ENCODE data around the gene C2orf92. TPM values are rescaled to one million over a fixed set of nuclear protein-coding genes. Genes with fewer than 3 reads are reported as not detected.

C2orf92 gene
- total RNA-seq, 2 experiments from 2014 or later, result 4.0 to 5.5 TPM

DNA sequence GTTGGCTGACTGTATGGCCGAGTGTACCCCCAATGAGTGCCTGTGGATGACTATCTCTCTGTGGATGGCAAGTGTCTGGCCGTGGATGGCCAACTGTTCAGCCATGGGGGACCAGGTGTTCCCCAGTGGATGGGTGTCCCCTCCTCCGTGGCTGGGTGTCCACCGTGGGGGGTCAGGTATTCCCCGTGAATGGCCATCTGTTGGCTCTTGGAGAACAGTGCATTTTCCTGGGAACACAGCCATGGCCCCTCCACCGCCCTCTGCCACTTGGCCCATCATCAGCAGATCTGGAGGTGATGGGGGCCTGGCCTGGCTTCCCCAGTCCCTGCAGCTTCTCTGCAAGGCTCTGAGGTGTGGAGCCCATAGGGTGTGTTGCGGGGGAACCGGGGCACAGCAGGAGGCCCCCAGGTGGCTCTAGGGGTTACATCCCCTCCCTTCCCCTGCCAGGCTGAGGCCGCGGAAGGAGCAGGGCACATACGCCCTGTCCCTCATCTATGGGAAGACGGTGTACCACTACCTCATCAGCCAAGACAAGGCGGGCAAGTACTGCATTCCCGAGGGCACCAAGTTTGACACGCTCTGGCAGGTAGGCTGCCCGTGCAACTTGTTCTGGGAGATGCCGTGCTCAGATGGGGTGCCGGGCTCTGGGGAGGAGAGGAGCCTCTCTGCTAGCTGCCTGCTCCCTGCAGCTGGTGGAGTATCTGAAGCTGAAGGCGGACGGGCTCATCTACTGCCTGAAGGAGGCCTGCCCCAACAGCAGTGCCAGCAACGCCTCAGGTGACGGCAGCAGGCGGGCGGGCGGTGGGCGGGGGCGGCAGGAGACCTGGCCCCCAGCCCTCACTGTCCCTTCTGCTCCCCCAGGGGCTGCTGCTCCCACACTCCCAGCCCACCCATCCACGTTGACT, 63.2 kb downstream of the C2orf92 start:
- H3K4me1 Mint-ChIP-seq (ENCODE audit: low read depth), result peaks cover 21% of the 10 kb centered on the region
- H3K27ac Mint-ChIP-seq, result no peak overlapping the region
- ChIA-PET POLR2A (no interaction called here), CTCF (no interaction called here)
- no peak for ATAC-seq
- H3K9me3 Mint-ChIP-seq (ENCODE audit: insufficient read depth), result peaks cover 8% of the 10 kb centered on the region
- DNase-seq, result no peak
- H3K27me3 Mint-ChIP-seq (ENCODE audit: low read depth), result no peaks in the 10 kb centered on the region
- no peak overlapping the region for H3K4me3 Mint-ChIP-seq
- peaks cover 78% of the 10 kb centered on the region for H3K36me3 Mint-ChIP-seq (ENCODE audit: low read depth)

DNA sequence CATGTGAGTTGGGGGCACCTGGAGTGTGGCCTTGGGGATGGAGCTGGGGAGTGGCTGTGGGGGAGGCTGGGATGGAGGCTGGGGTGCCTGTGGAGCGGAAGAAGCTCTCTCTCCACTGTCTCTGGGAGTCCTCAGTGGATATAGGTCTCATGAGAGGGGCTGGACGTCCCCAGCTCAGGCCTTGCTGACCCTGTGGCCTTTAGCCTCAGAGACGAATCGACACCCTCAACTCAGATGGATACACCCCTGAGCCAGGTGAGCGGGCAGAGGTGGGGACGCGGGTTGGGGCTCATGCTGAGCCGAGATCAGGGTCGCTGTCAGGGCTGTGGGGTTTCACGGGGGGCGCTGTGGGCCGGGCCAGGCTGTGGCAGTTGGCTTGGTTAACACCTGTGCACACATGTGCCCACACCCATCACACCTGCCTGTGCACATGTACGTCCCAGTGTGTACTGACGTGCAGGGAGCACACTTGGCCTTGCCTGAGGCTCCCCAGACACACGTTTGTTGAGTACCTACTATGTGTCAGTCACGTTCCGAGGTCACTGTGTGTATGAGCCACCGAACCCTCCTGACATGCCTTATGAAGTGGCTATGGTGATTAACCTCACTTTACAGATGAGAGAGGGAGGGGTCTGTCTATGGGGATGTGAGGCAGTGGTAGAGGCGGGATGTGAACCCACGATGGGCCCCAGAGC, 64.0 kb downstream of the C2orf92 start:
- peaks cover 75% of the 10 kb centered on the region for H3K36me3 Mint-ChIP-seq (ENCODE audit: low read depth)
- no peak for ATAC-seq
- POLR2A ChIA-PET, result no interaction called here

DNA sequence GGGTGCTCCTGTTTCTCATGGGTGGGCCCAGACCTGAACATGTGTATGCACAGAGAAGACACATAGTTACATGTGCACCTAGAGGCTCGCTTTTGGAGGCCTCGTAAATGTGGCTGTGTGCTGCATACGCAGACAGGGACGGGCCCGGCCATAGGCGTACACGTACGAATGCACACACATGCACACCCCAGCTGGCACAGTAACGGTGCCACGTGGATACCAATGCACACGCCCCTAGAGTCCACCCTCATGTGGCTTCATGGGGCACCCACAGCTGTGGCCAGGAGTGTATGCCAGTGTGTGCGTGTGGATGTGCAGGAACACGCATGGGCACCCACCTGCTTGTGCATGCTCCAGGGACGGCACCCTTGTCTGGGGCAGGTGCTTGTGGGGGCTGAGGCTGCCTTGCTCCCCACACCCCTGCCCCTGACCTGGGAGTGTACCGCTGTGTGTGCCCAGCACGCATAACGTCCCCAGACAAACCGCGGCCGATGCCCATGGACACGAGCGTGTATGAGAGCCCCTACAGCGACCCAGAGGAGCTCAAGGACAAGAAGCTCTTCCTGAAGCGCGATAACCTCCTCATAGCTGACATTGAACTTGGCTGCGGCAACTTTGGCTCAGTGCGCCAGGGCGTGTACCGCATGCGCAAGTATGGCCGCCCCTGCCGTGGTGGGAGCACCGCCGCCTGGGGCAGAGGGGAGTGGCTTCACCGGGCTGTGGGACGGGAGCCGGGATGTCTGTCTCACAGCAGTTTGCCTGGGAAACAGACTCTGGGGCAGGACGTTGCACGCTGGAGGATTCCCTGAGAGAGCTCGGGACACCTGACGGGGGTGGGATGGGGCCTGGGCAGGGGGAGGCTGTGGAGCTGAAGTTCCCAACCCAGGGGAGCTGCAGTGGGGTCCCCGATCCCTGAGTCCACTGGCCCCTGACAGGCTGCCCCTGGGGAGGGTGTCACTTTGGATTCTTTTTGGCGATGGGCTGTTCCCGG, 64.8 kb downstream of the C2orf92 start:
- ChIA-PET CTCF (no interaction called here), POLR2A (interaction anchor here (0.5 to 1.0 kb wide), 2 partner anchors 11 to 14 kb away, joined by 3 to 5 read pairs; no protein-coding TSS in a partner anchor)
- Mint-ChIP-seq H3K9me3 (ENCODE audit: insufficient read depth) (peaks cover 3% of the 10 kb centered on the region), H3K27ac (no peak overlapping the region), H3K27me3 (ENCODE audit: low read depth) (no peaks in the 10 kb centered on the region), H3K4me1 (ENCODE audit: low read depth) (peaks cover 17% of the 10 kb centered on the region), H3K4me3 (no peak overlapping the region), H3K36me3 (ENCODE audit: low read depth) (peaks cover 74% of the 10 kb centered on the region)
- no peak for DNase-seq
- ATAC-seq, result no peak

More for the DNA sequence above, 64.0 kb downstream of the C2orf92 start:
- Mint-ChIP-seq H3K4me1 (ENCODE audit: low read depth) (peaks cover 17% of the 10 kb centered on the region), H3K27ac (no peak overlapping the region), H3K27me3 (ENCODE audit: low read depth) (no peaks in the 10 kb centered on the region), H3K4me3 (no peak overlapping the region), H3K9me3 (ENCODE audit: insufficient read depth) (peaks cover 8% of the 10 kb centered on the region)
- DNase-seq, result no peak
- CTCF ChIA-PET, result no interaction called here

DNA sequence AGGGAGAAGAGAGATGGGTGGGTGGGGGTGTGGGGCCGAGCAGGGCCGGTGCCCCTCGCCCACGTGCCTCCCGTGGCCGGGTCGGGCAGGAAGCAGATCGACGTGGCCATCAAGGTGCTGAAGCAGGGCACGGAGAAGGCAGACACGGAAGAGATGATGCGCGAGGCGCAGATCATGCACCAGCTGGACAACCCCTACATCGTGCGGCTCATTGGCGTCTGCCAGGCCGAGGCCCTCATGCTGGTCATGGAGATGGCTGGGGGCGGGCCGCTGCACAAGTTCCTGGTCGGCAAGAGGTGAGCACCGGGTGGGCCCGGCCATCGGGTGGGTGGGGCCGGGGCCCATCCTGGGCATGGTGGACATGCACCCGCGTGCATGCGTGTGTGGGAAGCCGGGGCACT, 65.6 kb downstream of the C2orf92 start:
- DNase-seq (no peak), ATAC-seq (no peak)
- H3K27me3 Mint-ChIP-seq (ENCODE audit: low read depth), result no peaks in the 10 kb centered on the region
- H3K4me1 Mint-ChIP-seq (ENCODE audit: low read depth), result peaks cover 19% of the 10 kb centered on the region
- H3K27ac Mint-ChIP-seq, result no peak overlapping the region
- H3K36me3 Mint-ChIP-seq (ENCODE audit: low read depth), result peaks cover 71% of the 10 kb centered on the region
- no peak overlapping the region for H3K4me3 Mint-ChIP-seq
- ChIA-PET POLR2A (interaction anchor here (0.5 kb wide), 1 partner anchor 12 kb away, joined by 5 read pairs; no protein-coding TSS in a partner anchor), CTCF (interaction anchor here (0.8 kb wide), 1 partner anchor 25 kb away, joined by 3 read pairs; no protein-coding TSS in a partner anchor)
- H3K9me3 Mint-ChIP-seq (ENCODE audit: insufficient read depth), result no peaks in the 10 kb centered on the region

DNA sequence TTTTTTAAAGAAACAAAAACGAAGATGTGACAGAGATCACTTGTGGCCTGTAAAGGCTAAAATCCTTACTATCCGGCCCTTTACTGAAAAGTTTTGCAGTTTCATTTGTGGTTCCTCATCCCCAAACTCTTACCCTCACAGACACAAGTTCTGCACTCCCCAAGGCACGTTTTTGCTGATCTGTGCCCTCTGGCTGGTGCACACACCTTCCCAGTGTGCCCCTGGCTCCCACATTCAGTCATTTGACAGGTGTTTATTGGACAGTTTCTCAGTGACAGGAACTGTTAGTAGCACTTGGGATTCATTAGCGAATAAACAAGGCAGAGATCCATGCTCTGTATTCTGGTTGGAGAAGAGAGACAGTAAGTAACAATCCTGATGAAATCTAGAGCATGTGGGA, 66.7 kb downstream of the C2orf92 start:
- CTCF ChIA-PET, result no interaction called here
- Mint-ChIP-seq H3K4me1 (ENCODE audit: low read depth) (peaks cover 25% of the 10 kb centered on the region), H3K36me3 (ENCODE audit: low read depth) (peaks cover 71% of the 10 kb centered on the region), H3K27me3 (ENCODE audit: low read depth) (no peaks in the 10 kb centered on the region), H3K27ac (peak overlapping the region; percentile 5), H3K4me3 (no peak overlapping the region), H3K9me3 (ENCODE audit: insufficient read depth) (no peaks in the 10 kb centered on the region)
- DNase-seq (no peak), ATAC-seq (no peak)
- POLR2A ChIA-PET, result interaction anchor here (1.4 to 2.3 kb wide), 2 partner anchors 18 to 23 kb away, joined by 3 to 5 read pairs; partner anchors contain the start of gene ZAP70

DNA sequence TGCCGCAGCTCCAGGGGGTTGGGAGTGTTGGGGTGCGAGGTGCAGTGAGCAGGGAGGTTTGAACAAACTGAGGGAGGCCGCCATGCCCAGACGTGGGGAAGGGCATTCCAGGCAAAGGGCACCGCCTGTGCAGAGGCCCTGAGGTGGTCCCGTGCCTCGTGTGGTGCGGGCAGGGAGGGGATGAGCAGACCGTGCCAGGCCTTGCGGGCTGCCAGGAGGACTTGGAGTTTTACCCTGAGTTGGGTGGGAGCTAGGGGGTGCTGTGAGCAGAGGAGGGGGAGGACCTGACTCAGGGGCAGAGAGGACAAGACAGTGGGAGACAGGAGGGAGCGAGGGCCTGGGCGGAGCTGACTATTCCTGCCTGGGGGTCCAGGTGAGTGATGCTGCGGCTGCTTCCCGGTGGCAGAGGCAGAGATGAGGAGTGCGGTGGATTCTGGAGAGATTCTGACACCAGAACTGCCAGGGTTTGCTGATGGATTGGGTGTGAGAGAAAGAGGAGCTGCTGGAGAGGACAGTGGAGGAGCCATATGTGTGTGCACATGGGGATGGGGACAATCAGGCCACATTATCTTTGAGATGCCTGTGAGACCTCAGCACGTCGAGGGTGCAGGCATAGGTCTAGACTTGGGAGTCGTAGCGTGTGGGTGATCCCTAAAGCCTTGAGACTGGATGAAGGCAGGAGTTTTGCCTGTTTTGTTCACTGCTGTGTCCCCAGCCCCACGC, 67.3 kb downstream of the C2orf92 start:
- H3K27me3 Mint-ChIP-seq (ENCODE audit: low read depth), result no peaks in the 10 kb centered on the region
- H3K4me3 Mint-ChIP-seq, result no peak overlapping the region
- H3K27ac Mint-ChIP-seq, result peak overlapping the region; percentile 75
- H3K4me1 Mint-ChIP-seq (ENCODE audit: low read depth), result peaks cover 27% of the 10 kb centered on the region
- ATAC-seq, result no peak
- CTCF ChIA-PET, result no interaction called here
- peaks cover 70% of the 10 kb centered on the region for H3K36me3 Mint-ChIP-seq (ENCODE audit: low read depth)
- H3K9me3 Mint-ChIP-seq (ENCODE audit: insufficient read depth), result no peaks in the 10 kb centered on the region
- POLR2A ChIA-PET, result interaction anchor here (1.4 to 2.3 kb wide), 2 partner anchors 18 to 24 kb away, joined by 3 to 5 read pairs; partner anchors contain the start of gene ZAP70
- no peak for DNase-seq

DNA sequence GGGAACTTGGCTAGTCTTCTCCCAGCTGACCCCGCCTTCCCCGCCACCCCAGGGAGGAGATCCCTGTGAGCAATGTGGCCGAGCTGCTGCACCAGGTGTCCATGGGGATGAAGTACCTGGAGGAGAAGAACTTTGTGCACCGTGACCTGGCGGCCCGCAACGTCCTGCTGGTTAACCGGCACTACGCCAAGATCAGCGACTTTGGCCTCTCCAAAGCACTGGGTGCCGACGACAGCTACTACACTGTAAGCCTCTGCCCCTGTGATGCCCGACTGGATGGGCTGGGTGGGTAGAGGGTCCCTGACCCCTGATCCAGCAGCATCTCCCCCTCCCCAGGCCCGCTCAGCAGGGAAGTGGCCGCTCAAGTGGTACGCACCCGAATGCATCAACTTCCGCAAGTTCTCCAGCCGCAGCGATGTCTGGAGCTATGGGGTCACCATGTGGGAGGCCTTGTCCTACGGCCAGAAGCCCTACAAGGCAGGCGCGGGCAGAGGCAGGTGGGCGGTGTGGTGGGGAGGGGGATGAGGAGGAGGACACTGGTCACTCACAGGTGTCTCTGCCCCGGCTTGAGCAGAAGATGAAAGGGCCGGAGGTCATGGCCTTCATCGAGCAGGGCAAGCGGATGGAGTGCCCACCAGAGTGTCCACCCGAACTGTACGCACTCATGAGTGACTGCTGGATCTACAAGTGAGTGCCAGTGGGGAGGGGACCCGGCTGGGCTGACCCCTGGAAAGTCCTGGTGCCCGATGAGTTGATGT, 68.1 kb downstream of the C2orf92 start:
- ChIA-PET CTCF (no interaction called here), POLR2A (interaction anchor here (2.3 kb wide), 1 partner anchor 24 kb away, joined by 5 read pairs; the partner anchor contains the start of gene ZAP70)
- ATAC-seq (no peak), DNase-seq (no peak)
- H3K4me3 Mint-ChIP-seq, result no peak overlapping the region
- H3K27me3 Mint-ChIP-seq (ENCODE audit: low read depth), result no peaks in the 10 kb centered on the region
- no peaks in the 10 kb centered on the region for H3K9me3 Mint-ChIP-seq (ENCODE audit: insufficient read depth)
- H3K36me3 Mint-ChIP-seq (ENCODE audit: low read depth), result peaks cover 71% of the 10 kb centered on the region
- H3K4me1 Mint-ChIP-seq (ENCODE audit: low read depth), result peaks cover 35% of the 10 kb centered on the region
- H3K27ac Mint-ChIP-seq, result peak overlapping the region; percentile 6

DNA sequence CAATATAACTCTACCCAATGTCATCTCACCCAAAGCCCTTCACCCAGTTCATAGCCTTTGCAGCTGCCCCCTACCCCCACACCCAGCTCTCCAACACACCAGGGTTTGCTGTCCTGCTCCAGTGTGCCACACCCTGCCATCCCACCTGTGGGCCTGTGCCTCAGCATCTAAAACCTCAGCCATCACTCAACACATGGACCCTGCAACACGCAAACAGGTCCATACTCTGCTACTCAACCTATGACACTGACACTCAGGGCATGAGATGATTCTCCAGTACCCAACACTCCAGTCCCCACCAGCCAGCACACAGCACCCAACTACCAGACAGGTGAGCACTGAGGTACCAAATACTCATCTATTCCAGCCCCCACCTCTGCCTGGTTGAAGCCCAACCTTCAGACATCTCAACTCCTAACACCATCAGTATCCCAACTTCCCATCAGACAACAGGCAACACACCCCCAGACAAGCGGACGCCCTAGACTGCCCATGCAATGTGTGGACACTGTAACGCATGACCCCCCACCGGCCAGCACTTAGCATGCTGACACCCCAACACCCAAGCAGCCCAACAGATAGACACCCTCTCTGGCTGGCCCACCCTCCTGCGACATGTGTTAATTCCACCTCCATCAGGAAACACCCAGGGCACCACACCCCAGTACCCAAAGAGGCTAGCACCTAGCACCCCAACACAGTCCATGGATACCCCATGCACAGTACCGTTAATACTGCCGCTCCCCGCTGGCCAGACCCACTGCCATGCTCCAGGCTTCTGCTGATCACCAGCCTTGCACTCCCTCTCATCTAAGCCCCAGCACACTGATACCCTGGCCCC, 68.9 kb downstream of the C2orf92 start:
- ATAC-seq (no peak), DNase-seq (no peak)
- Mint-ChIP-seq H3K4me1 (ENCODE audit: low read depth) (peaks cover 43% of the 10 kb centered on the region), H3K27ac (peak overlapping the region; percentile 12), H3K36me3 (ENCODE audit: low read depth) (peaks cover 74% of the 10 kb centered on the region), H3K9me3 (ENCODE audit: insufficient read depth) (no peaks in the 10 kb centered on the region), H3K4me3 (no peak overlapping the region), H3K27me3 (ENCODE audit: low read depth) (no peaks in the 10 kb centered on the region)
- ChIA-PET POLR2A (interaction anchor here (2.3 to 2.9 kb wide), 2 partner anchors 11 to 25 kb away, joined by 5 to 8 read pairs; partner anchors contain the start of gene ZAP70), CTCF (interaction anchor here (2.3 kb wide), 1 partner anchor 10 kb away, joined by 8 read pairs; no protein-coding TSS in a partner anchor)

DNA sequence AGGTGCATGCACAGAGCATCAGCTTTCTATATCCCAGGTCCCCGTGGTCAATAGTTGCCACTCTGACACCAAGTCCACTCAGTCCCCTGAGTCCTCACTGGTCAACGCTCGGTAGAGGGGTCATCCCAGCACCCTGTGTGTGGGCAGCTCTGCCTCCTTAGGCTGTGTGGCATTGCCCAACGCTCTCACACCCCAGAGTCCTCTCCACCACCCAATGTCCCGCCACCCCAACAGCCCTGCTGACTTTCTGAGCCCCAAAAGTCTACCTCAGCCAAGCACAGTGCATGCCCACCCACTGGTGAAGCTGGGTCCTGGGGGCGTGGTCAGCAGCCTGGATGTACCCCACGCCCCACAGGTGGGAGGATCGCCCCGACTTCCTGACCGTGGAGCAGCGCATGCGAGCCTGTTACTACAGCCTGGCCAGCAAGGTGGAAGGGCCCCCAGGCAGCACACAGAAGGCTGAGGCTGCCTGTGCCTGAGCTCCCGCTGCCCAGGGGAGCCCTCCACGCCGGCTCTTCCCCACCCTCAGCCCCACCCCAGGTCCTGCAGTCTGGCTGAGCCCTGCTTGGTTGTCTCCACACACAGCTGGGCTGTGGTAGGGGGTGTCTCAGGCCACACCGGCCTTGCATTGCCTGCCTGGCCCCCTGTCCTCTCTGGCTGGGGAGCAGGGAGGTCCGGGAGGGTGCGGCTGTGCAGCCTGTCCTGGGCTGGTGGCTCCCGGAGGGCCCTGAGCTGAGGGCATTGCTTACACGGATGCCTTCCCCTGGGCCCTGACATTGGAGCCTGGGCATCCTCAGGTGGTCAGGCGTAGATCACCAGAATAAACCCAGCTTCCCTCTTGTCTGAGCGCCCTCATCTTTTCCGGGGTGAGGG, 69.7 kb downstream of the C2orf92 start:
- Mint-ChIP-seq H3K36me3 (ENCODE audit: low read depth) (peaks cover 74% of the 10 kb centered on the region), H3K9me3 (ENCODE audit: insufficient read depth) (no peaks in the 10 kb centered on the region), H3K4me1 (ENCODE audit: low read depth) (peaks cover 51% of the 10 kb centered on the region), H3K4me3 (no peak overlapping the region), H3K27ac (peak overlapping the region; percentile 12), H3K27me3 (ENCODE audit: low read depth) (no peaks in the 10 kb centered on the region)
- ChIA-PET CTCF (interaction anchor here (1.1 to 10.2 kb wide), 11 partner anchors 9 to 645 kb away, joined by 4 to 265 read pairs (median 10); partner anchors contain the start of gene ZAP70), POLR2A (interaction anchor here (0.6 to 2.9 kb wide), 4 partner anchors 11 to 26 kb away, joined by 3 to 8 read pairs (median 4); partner anchors contain the start of gene ZAP70)
- ATAC-seq, result no peak
- DNase-seq, result no peak
